Keratinocyte (primary cell): ENCODE data around the gene ANKHD1.

Experiments
- CTCF ChIP-seq, 3 experiments: IDR thresholded peaks in 1 of 3; conservative IDR thresholded peaks in 1 of 3; optimal IDR thresholded peaks in 1 of 3; 2 replicates in 2 of 3; 3 replicates in 1 of 3; pipeline versions ENCODE3 to v1.5.1; 2011; ENCODE audit warnings: low read length in 3 of 3, mild to moderate bottlenecking in 3 of 3, moderate library complexity in 2 of 3, control low read depth in 1 of 3, inconsistent platforms in 1 of 3; ENCODE audit not compliant: insufficient read depth in 2 of 3; ENCODE audit errors: extremely low read depth in 1 of 3
- EZH2 ChIP-seq: IDR thresholded peaks from one replicate; pipeline ENCODE4 v1.6.1; 2012; ENCODE audit warnings: inconsistent platforms, mild to moderate bottlenecking, low read length, moderate library complexity

DNA sequence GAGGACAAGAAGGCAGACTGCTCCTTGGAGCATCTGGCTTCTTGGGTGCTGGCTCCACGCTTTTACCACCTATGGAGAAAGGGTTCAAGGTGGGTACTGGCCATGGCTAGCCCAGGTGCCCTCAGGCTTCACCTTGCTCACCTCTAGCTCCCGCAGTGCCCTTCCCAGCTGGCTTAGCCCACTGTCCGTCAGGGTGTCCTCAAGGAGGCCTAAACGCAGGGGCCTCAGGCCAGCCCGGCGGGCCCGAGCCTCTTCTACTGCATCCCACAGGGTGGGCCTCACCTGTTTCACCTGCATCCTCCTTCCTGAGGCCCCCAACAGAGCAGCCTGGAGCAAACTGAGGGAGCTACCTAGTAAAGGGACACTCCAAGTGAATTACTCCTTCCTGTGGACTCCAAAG is 172.1 kb downstream of the ANKHD1 start:
- TF ChIP-seq CTCF (optimal IDR thresholded peaks at IDR 0.05 in 1 of 3, IDR thresholded peaks at IDR 0.05 in 1 of 3, conservative IDR thresholded peaks at IDR 0.05 in 1 of 3; ENCODE audit: extremely low read depth in 1 of 3, insufficient read depth in 2 of 3, low read length in 3 of 3): no peak
- TF ChIP-seq EZH2: no peak
